Endometrium (tissue), 2 donors: ENCODE measurements around the gene IL17F.

Source experiments
- FAIRE-seq: peaks from 2 replicates; lab custom pipeline; 2012; peaks lifted over from hg19 to GRCh38; lab: Jason Lieb, UNC
- donor health status: control.
- donor health status: control.

Gene IL17F

GRCh38 chr6:52189974-52190373, 54.3 kb downstream of the IL17F start:
- FAIRE-seq, result no peak

- FAIRE-seq, result no peak
These were observed 57.2 kb downstream of the IL17F start for GRCh38 chr6:52187098-52187497.
